ENCODE measurements around the gene ANP32E. TPM values are rescaled to one million over a fixed set of nuclear protein-coding genes. Genes with fewer than 3 reads are reported as not detected.
"Not testable (repeated sequence)": the region's sequence is repeated elsewhere in the genome, so short reads cannot be mapped to it uniquely, and the experiment has no call there.

The ANP32E gene
- total RNA-seq, 1 donor from 2014 or later, result 35.6 TPM

- no peak for TF ChIP-seq CTCF (IDR thresholded peaks at IDR 0.05; ENCODE audit: unreplicated experiment)
- Mint-ChIP-seq H3K4me3 (ENCODE audit: unreplicated experiment) (peak overlapping the region; percentile 87), H3K4me1 (ENCODE audit: unreplicated experiment) (peaks cover 5% of the 10 kb centered on the region), H3K9me3 (ENCODE audit: unreplicated experiment) (no peaks in the 10 kb centered on the region), H3K27ac (ENCODE audit: unreplicated experiment) (peak overlapping the region; percentile 61), H3K27me3 (ENCODE audit: unreplicated experiment) (no peaks in the 10 kb centered on the region), H3K36me3 (ENCODE audit: low read depth, unreplicated experiment) (no peaks in the 10 kb centered on the region)
- peak; percentile 88 for DNase-seq (ENCODE audit: low spot score)
Measured at GRCh38 chr1:150213170-150214098, 22.5 kb downstream of the ANP32E start.

- Mint-ChIP-seq H3K27ac (ENCODE audit: unreplicated experiment) (no peak overlapping the region), H3K4me3 (ENCODE audit: unreplicated experiment) (no peak overlapping the region), H3K36me3 (ENCODE audit: low read depth, unreplicated experiment) (no peaks in the 10 kb centered on the region), H3K4me1 (ENCODE audit: unreplicated experiment) (peaks cover 5% of the 10 kb centered on the region), H3K9me3 (ENCODE audit: unreplicated experiment) (no peaks in the 10 kb centered on the region), H3K27me3 (ENCODE audit: unreplicated experiment) (peaks cover 2% of the 10 kb centered on the region)
- TF ChIP-seq CTCF (IDR thresholded peaks at IDR 0.05; ENCODE audit: unreplicated experiment), result no peak
- DNase-seq (ENCODE audit: low spot score), result no peak
Measured at GRCh38 chr1:150212070-150212469, 23.8 kb downstream of the ANP32E start.

GRCh38 chr1:150210706-150211105 is 25.2 kb downstream of the ANP32E start:
- Mint-ChIP-seq H3K4me3 (ENCODE audit: unreplicated experiment) (no peak overlapping the region), H3K9me3 (ENCODE audit: unreplicated experiment) (no peaks in the 10 kb centered on the region), H3K4me1 (ENCODE audit: unreplicated experiment) (peaks cover 5% of the 10 kb centered on the region), H3K36me3 (ENCODE audit: low read depth, unreplicated experiment) (no peaks in the 10 kb centered on the region), H3K27me3 (ENCODE audit: unreplicated experiment) (peaks cover 2% of the 10 kb centered on the region), H3K27ac (ENCODE audit: unreplicated experiment) (no peak overlapping the region)
- no peak for DNase-seq (ENCODE audit: low spot score)
- TF ChIP-seq CTCF (IDR thresholded peaks at IDR 0.05; ENCODE audit: unreplicated experiment), result no peak

- Mint-ChIP-seq H3K4me3 (ENCODE audit: unreplicated experiment) (no peak overlapping the region), H3K36me3 (ENCODE audit: low read depth, unreplicated experiment) (no peaks in the 10 kb centered on the region), H3K27me3 (ENCODE audit: unreplicated experiment) (peaks cover 2% of the 10 kb centered on the region), H3K27ac (ENCODE audit: unreplicated experiment) (no peak overlapping the region), H3K4me1 (ENCODE audit: unreplicated experiment) (peaks cover 5% of the 10 kb centered on the region), H3K9me3 (ENCODE audit: unreplicated experiment) (no peaks in the 10 kb centered on the region)
- no peak for TF ChIP-seq CTCF (IDR thresholded peaks at IDR 0.05; ENCODE audit: unreplicated experiment)
- DNase-seq (ENCODE audit: low spot score), result no peak
Measured at GRCh38 chr1:150210091-150210490, 25.8 kb downstream of the ANP32E start.

GRCh38 chr1:150208460-150208859 is 27.5 kb downstream of the ANP32E start:
- DNase-seq (ENCODE audit: low spot score); H3K27ac Mint-ChIP-seq (ENCODE audit: unreplicated experiment); H3K9me3 Mint-ChIP-seq (ENCODE audit: unreplicated experiment); H3K36me3 Mint-ChIP-seq (ENCODE audit: low read depth, unreplicated experiment); H3K4me1 Mint-ChIP-seq (ENCODE audit: unreplicated experiment); H3K4me3 Mint-ChIP-seq (ENCODE audit: unreplicated experiment); H3K27me3 Mint-ChIP-seq (ENCODE audit: unreplicated experiment): not testable (repeated sequence)

Measured in endothelial cell (in vitro differentiated cells).